ENCODE data around the gene RTN3.

Gene RTN3

GRCh38 chr11:63762654-63763495 lies 81.6 kb downstream of the RTN3 start:
- H2BK12ac ChIP-seq (ENCODE audit: low read length): peak overlapping the region; percentile 26
- no CpG with 5 or more reads among the region's 96 CpGs for WGBS (ENCODE audit: extremely low coverage, insufficient coverage, insufficient read length)
- H3K4me3 ChIP-seq (ENCODE audit: low read depth, low read length): peak overlapping the region; percentile 46

GRCh38 chr11:63763496-63764339 lies 82.4 kb downstream of the RTN3 start:
- Histone ChIP-seq H3K4ac (ENCODE audit: low read depth, low read length) (no peak overlapping the region), H4K12ac (ENCODE audit: low read depth, low read length) (peak overlapping the region; percentile 56), H2BK12ac (ENCODE audit: low read length) (no peak overlapping the region), H4K8ac (ENCODE audit: low read depth, low read length) (peak overlapping the region; percentile 86), H3K79me2 (ENCODE audit: control insufficient read depth, insufficient read depth, low read length, poor library complexity) (peaks cover 18% of the 10 kb centered on the region), H3K4me1 (ENCODE audit: control insufficient read depth in 1 of 2, insufficient read depth in 2 of 2, low read length in 2 of 2) (peaks cover 45 to 49% of the 10 kb centered on the region in 2 experiments), H3K4me3 (ENCODE audit: low read depth, low read length) (peak overlapping the region; percentile 46), H3K9me3 (ENCODE audit: insufficient read depth, low read depth, low read length) (no peaks in the 10 kb centered on the region), H3K27me3 (ENCODE audit: insufficient read depth, low read length) (no peaks in the 10 kb centered on the region), H3K23ac (ENCODE audit: low read length) (no peak overlapping the region), H3K4me2 (ENCODE audit: low read length) (peak overlapping the region; percentile 69), H3K27ac (ENCODE audit: low read depth, low read length) (peak overlapping the region; percentile 0), H4K91ac (ENCODE audit: low read depth, low read length) (peak overlapping the region; percentile 72), H2BK5ac (ENCODE audit: low read depth, low read length, poor library complexity) (no peak overlapping the region), H3K9ac (ENCODE audit: low read length) (peak overlapping the region; percentile 20), H2BK120ac (ENCODE audit: insufficient read depth, low read length, poor library complexity) (no peak overlapping the region), H3K14ac (ENCODE audit: low read length) (peak overlapping the region; percentile 76), H2AK5ac (ENCODE audit: low read length) (peak overlapping the region; percentile 92), H3K36me3 (ENCODE audit: control insufficient read depth in 1 of 2, insufficient read depth in 2 of 2, low read length in 2 of 2) (peaks cover 36 to 51% of the 10 kb centered on the region in 2 experiments), H2AFZ (ENCODE audit: insufficient read depth, low read length, poor library complexity) (peak overlapping the region; percentile 66), H3K79me1 (ENCODE audit: low read length) (peaks cover 25% of the 10 kb centered on the region), H3K18ac (ENCODE audit: low read length) (peak overlapping the region; percentile 87)
- WGBS (ENCODE audit: extremely low coverage, insufficient coverage, insufficient read length): no CpG with 5 or more reads among the region's 82 CpGs
- DNase-seq: no peak

More at GRCh38 chr11:63762654-63763495, 81.6 kb downstream of the RTN3 start:
- Histone ChIP-seq H2AFZ (ENCODE audit: insufficient read depth, low read length, poor library complexity) (peak overlapping the region; percentile 66), H3K4ac (ENCODE audit: low read depth, low read length) (peak overlapping the region; percentile 60), H3K23ac (ENCODE audit: low read length) (no peak overlapping the region), H3K4me2 (ENCODE audit: low read length) (peak overlapping the region; percentile 69), H3K4me1 (ENCODE audit: control insufficient read depth in 1 of 2, insufficient read depth in 2 of 2, low read length in 2 of 2) (peaks cover 45 to 49% of the 10 kb centered on the region in 2 experiments), H4K91ac (ENCODE audit: low read depth, low read length) (peak overlapping the region; percentile 72), H3K18ac (ENCODE audit: low read length) (peak overlapping the region; percentile 87), H3K14ac (ENCODE audit: low read length) (peak overlapping the region; percentile 76), H3K36me3 (ENCODE audit: control insufficient read depth in 1 of 2, insufficient read depth in 2 of 2, low read length in 2 of 2) (peaks cover 36 to 52% of the 10 kb centered on the region in 2 experiments), H3K79me1 (ENCODE audit: low read length) (peaks cover 21% of the 10 kb centered on the region), H4K12ac (ENCODE audit: low read depth, low read length) (peak overlapping the region; percentile 56), H3K27me3 (ENCODE audit: insufficient read depth, low read length) (no peaks in the 10 kb centered on the region), H2BK120ac (ENCODE audit: insufficient read depth, low read length, poor library complexity) (peak overlapping the region; percentile 49), H3K79me2 (ENCODE audit: control insufficient read depth, insufficient read depth, low read length, poor library complexity) (peaks cover 15% of the 10 kb centered on the region), H4K8ac (ENCODE audit: low read depth, low read length) (peak overlapping the region; percentile 86), H3K27ac (ENCODE audit: low read depth, low read length) (peak overlapping the region; percentile 41), H3K9ac (ENCODE audit: low read length) (peak overlapping the region; percentile 20), H3K9me3 (ENCODE audit: insufficient read depth, low read depth, low read length) (no peaks in the 10 kb centered on the region), H2AK5ac (ENCODE audit: low read length) (peak overlapping the region; percentile 92), H2BK5ac (ENCODE audit: low read depth, low read length, poor library complexity) (no peak overlapping the region)
- DNase-seq: peak; percentile 18 to 52

GRCh38 chr11:63764340-63764678 lies 83.0 kb downstream of the RTN3 start:
- Histone ChIP-seq H3K27ac (ENCODE audit: low read depth, low read length) (no peak overlapping the region), H3K9ac (ENCODE audit: low read length) (no peak overlapping the region), H4K12ac (ENCODE audit: low read depth, low read length) (peak overlapping the region; percentile 35), H2BK120ac (ENCODE audit: insufficient read depth, low read length, poor library complexity) (peak overlapping the region; percentile 25), H3K4ac (ENCODE audit: low read depth, low read length) (no peak overlapping the region), H3K14ac (ENCODE audit: low read length) (peak overlapping the region; percentile 34), H3K18ac (ENCODE audit: low read length) (peak overlapping the region; percentile 46), H2AFZ (ENCODE audit: insufficient read depth, low read length, poor library complexity) (no peak overlapping the region), H3K79me2 (ENCODE audit: control insufficient read depth, insufficient read depth, low read length, poor library complexity) (peaks cover 22% of the 10 kb centered on the region), H3K9me3 (ENCODE audit: insufficient read depth, low read depth, low read length) (no peaks in the 10 kb centered on the region), H2BK12ac (ENCODE audit: low read length) (no peak overlapping the region), H3K4me1 (ENCODE audit: control insufficient read depth in 1 of 2, insufficient read depth in 2 of 2, low read length in 2 of 2) (peaks cover 45 to 49% of the 10 kb centered on the region in 2 experiments), H4K8ac (ENCODE audit: low read depth, low read length) (no peak overlapping the region), H3K27me3 (ENCODE audit: insufficient read depth, low read length) (no peaks in the 10 kb centered on the region), H2BK5ac (ENCODE audit: low read depth, low read length, poor library complexity) (no peak overlapping the region), H3K4me2 (ENCODE audit: low read length) (peak overlapping the region; percentile 2), H3K79me1 (ENCODE audit: low read length) (peaks cover 31% of the 10 kb centered on the region), H3K36me3 (ENCODE audit: control insufficient read depth in 1 of 2, insufficient read depth in 2 of 2, low read length in 2 of 2) (peaks cover 36 to 50% of the 10 kb centered on the region in 2 experiments), H3K4me3 (ENCODE audit: low read depth, low read length) (no peak overlapping the region), H4K91ac (ENCODE audit: low read depth, low read length) (peak overlapping the region; percentile 34), H2AK5ac (ENCODE audit: low read length) (peak overlapping the region; percentile 35), H3K23ac (ENCODE audit: low read length) (no peak overlapping the region)
- no peak for DNase-seq
- no CpG with 5 or more reads among the region's 23 CpGs for WGBS (ENCODE audit: extremely low coverage, insufficient coverage, insufficient read length)

Measured in trophoblast cell (in vitro differentiated cells and primary cell).